SIG-M5 (cell line): ENCODE results near the gene CHCHD6.

Experiments used
- DNase-seq: peaks from one replicate; lab custom pipeline; 2025; lab: John Stamatoyannopoulos, UW

CHCHD6 gene

DNA sequence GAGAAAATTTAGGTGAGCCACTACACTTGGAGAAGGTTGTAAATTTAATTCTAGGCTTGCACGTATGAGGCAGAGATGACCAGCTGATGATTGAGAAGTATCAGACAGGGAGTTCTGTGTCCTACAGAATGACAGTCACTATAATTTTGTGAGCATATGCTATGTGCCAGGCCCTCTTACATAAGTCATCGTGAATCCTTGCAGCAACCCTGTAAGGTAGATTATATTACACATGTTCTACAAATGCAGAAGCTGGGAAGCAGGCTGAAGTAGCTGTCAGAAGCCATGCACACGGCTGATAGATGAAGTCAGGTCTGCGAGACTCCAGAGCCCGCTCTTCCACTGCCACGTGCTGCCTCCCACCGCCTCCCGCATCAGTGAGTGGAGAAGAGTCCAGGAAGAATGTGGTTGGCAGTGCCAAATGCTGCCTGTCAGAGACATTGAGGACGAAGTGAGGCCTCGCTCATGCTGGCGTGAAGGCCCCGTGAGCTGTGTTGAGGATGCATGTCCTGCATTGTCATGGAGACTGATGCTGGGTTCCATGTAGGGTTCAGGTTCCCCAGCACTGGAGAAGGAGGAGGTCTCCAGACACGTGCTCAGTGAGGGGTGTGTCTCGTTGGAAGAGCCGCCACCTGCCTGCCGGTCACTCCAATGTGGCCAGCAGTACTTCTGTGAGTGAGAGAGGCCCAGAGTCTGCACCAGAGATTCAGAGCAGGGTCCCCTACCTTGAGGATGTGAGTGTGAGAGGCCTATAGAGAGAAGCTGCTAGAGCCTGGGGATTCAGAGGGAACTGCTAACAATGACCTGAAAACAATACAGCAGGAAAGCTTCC is 155.6 kb downstream of the CHCHD6 start:
- DNase-seq, result no peak

GRCh38 chr3:126865736-126866135 is 161.7 kb downstream of the CHCHD6 start:
- no peak for DNase-seq

GRCh38 chr3:126866175-126866759 is 162.2 kb downstream of the CHCHD6 start:
- no peak for DNase-seq

- DNase-seq, result no peak
Observed at GRCh38 chr3:126867190-126867862, 163.3 kb downstream of the CHCHD6 start.

DNA sequence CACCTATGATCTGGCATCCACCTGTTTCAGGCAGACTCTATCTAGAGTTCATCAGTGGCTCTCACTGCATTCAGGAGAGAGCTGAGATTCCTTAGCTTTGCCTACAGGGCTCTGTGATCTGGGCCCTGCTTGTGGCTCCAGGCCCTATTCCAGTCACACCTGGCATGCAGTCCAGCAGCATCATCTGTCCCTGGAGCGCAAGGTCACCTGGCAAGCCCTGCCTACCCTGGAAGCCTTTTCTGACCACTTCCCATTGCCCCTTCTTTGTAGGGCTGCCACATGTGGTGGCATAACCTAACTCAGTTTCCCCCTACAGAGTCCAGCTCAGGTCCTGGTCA is 163.8 kb downstream of the CHCHD6 start:
- DNase-seq, result no peak

GRCh38 chr3:126870608-126871210 is 166.7 kb downstream of the CHCHD6 start:
- no peak for DNase-seq

- DNase-seq, result no peak
Observed at GRCh38 chr3:126872701-126873342, 168.8 kb downstream of the CHCHD6 start.

DNA sequence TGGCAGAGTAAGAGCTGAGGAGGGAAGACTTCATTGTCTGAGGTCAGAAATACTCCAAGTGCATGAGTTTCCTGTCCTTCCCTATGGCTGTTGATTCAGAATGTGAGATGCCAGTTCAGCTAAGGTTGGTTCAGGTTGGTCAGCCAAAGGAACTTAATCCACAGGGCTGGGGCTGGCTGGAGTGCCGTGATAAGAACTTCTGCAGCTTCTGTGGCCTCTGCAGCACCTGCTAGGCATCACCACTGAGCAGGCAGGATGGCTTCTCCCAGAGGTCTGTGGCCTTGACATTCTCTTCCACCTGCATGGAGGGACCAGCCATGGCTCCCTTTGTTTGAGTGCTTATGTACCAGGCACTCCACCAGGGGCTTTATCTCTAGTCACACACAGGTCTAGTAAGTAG is 169.4 kb downstream of the CHCHD6 start:
- DNase-seq, result no peak

GRCh38 chr3:126878664-126879063 is 174.6 kb downstream of the CHCHD6 start:
- DNase-seq, result no peak

DNA sequence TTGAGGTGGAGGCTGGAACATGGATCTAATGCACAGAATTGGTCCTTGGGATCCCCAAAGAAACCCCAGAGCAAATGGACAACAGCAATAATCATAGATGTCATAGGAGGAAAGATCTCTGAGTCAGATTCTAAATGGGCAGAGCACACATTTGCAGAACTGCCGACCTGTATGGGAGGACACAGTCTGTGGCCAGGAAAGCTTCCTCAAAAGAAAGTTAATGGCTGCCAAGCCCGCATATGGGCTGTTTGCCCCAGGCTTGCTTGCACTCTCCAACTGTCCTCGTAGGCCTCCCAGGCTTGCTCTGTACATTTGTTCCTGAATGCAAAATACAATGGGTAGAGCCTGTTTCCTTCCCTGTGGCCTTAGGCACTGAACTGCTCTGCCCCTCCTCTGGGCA is 176.9 kb downstream of the CHCHD6 start:
- no peak for DNase-seq

- DNase-seq, result no peak
Observed at GRCh38 chr3:126881861-126882260, 177.8 kb downstream of the CHCHD6 start.

DNA sequence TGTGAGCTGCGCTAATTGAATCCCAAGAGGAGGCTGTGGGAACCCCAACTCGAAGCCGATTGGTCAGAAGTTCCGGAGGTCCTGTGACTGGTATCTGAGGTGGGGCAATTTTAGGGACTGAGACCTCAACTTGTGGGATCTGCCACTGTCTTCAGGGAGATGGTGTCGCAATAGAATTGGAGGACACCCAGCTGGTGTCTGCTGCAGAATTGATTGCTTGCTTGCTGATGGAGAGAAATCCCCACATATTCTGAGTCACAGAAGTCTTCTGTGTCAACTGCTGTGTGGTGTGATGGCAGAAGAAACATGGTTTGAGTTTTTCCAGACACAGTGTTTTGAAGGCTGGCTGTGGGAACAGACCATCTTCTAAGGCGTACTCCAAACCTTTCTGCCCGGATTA is 179.2 kb downstream of the CHCHD6 start:
- no peak for DNase-seq

DNA sequence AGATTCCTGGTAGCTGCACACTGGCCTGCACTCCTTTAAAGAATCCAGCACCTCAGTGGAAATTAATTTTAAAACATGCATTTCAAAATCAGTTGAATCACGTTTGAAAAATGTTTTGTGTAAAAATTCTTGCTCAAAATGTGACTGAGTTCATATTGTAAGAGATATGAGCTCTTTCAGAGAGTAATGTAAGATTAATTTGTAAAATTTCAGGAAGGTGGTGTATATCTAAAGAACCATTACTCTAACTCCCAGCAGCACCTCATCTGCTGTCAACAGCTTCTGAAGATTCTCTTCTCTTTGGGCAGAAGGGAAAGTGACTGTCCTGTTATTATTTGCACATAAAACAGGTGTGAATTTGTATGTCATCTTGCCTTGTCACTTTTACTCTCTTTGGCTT is 181.4 kb downstream of the CHCHD6 start:
- DNase-seq, result no peak

GRCh38 chr3:126886217-126886616 is 182.2 kb downstream of the CHCHD6 start:
- DNase-seq, result no peak

GRCh38 chr3:126887686-126888085 is 183.6 kb downstream of the CHCHD6 start:
- no peak for DNase-seq

DNA sequence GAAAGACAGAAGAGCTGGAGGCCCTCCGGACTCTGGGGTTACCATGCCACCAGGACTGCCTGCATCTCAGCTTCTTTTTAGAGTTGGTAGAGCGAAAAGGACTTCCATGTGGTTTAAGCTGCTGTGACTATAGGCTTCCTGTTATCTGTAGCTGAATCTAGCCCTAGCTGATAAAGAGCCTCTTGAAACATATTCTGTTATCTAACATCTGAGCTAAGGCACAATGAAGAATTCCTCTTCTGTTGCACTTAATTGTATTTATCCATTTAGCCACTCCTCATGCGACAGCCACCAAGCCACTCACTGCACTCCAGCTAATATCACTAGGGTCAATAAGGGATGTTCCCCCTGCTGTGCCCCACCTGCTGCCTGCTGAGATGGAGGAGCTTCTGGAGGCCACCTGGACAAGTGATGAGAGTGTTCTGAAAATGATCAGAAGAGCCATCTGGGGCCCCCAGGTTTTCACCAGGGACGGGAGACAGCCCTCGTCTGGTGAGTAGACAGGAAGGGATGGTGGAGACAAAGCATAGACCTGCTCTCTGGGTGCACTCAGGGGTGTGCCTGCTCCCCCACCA is 184.2 kb downstream of the CHCHD6 start:
- no peak for DNase-seq

- no peak for DNase-seq
Observed at GRCh38 chr3:126889276-126890201, 185.5 kb downstream of the CHCHD6 start.

GRCh38 chr3:126891141-126891540 is 187.1 kb downstream of the CHCHD6 start:
- no peak for DNase-seq

- DNase-seq, result no peak
Observed at GRCh38 chr3:126891791-126892190, 187.8 kb downstream of the CHCHD6 start.

DNA sequence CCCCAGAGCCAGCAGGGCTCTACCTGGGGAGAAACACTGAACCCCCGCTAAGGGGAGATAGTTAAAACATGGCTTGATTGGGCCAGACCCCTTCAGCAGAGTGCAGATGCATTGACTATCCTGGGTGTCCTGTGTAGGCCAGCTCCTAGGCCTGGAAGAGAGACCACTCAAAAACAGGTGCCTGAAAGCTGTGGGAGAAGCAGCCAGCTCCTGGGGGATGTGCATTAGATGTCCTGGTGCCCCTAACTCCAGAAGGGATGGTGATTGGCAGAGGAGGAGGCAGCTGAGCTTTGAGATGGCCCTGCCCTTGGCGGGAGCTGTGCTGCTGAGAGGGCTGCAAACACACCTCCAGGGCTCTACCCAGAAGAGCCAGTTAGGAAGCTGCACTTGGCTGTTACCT is 189.6 kb downstream of the CHCHD6 start:
- no peak for DNase-seq

DNA sequence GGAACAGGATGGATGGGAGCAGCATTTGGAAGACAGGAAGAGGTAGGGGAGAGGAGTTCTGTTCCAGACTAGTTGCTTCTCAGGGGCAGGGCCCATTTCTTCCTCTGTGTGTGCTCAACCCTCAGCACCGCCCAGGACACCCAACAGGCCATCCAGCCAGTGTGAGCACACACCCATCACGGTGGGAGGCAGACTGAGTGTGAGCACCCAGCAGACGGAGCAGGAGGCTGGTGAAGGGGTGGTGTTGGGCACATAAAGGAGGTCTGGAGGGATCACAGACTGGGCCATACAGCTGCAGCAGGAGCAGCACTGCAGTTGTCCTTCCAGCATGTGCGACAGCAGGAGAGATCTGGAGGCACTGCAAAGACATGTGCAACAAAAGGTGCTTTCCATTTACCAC is 190.4 kb downstream of the CHCHD6 start:
- DNase-seq, result no peak
